ENCODE measurements around the gene FRMD4B. TPM values are rescaled to one million over a fixed set of nuclear protein-coding genes. Genes with fewer than 3 reads are reported as not detected.

Gene FRMD4B
- total and polyA plus RNA-seq, 2 donors (not counting 3 experiments of a cell fraction or from before 2014, with no cell fraction given) = 66.4 to 89.7 TPM

DNA sequence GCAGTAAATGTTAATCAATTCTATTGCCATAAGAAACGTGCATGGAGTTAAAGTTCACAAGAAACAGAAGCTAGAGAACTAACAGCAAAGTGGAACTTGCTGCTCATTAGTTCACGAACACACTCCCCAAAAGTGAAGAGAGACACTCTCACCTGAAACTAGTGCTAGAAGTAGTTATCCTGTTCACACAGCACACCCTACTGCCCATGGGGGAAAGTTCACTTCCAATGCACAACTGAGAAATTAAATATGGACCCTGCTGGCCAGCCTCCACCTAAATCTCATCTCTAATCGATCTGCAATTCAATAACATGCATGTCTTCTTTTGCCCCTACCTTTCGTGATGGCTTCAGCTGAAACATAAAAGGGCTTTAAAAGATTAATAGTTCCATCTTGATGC lies 39.4 kb upstream of the FRMD4B start:
- no peaks in the 10 kb centered on the region for H3K27me3 ChIP-seq (ENCODE audit: control insufficient read depth in 2 of 2, insufficient read depth in 2 of 2, low read length in 2 of 2)
- no peaks in the 10 kb centered on the region for H3K9me3 ChIP-seq (replicated peaks; ENCODE audit: control insufficient read depth, insufficient read depth, low read length)
- H3K4me1 ChIP-seq (ENCODE audit: control insufficient read depth, extremely low read depth, insufficient read depth, low read length) = peaks cover 15% of the 10 kb centered on the region
- POLR2A ChIA-PET = interaction anchor here (0.6 kb wide), 1 partner anchor 55 kb away, joined by 3 read pairs; no protein-coding TSS in a partner anchor
- no peak overlapping the region for H2AFZ ChIP-seq (ENCODE audit: low read depth, low read length)
- no peaks in the 10 kb centered on the region for H3K9me1 ChIP-seq (replicated peaks; ENCODE audit: control insufficient read depth, extremely low read depth, insufficient read depth, low read length)
- H3K36me3 ChIP-seq (ENCODE audit: control insufficient read depth in 2 of 2, extremely low read depth in 1 of 2, insufficient read depth in 2 of 2, low read length in 2 of 2) = no peaks in the 10 kb centered on the region
- BruUV-seq (replicated peaks) = no TSS peak
- DNase-seq (ENCODE audit: low read depth, low spot score) = peak; percentile 69
- H3K79me2 ChIP-seq (ENCODE audit: control insufficient read depth, insufficient read depth, low read length) = no peaks in the 10 kb centered on the region
- intact Hi-C loops (cut with micrococcal nuclease) = loop anchor here (1.0 to 5.0 kb wide), 5 partner anchors 119 to 522 kb away; no protein-coding TSS in a partner anchor
- peak; percentile 8 for FAIRE-seq
- H3K27ac ChIP-seq (ENCODE audit: insufficient read depth, low read depth, low read length) = no peak overlapping the region
- no peak overlapping the region for H3K4me3 ChIP-seq (replicated peaks in 1 of 3; ENCODE audit: insufficient read depth in 1 of 3, low read depth in 1 of 3, low read length in 3 of 3)
- CTCF ChIA-PET = interaction anchor here (1.1 to 7.3 kb wide), 14 partner anchors 9 to 305 kb away, joined by 3 to 111 read pairs (median 10); partner anchors contain the start of gene FRMD4B
- no peaks in the 10 kb centered on the region for H4K20me1 ChIP-seq (replicated peaks; ENCODE audit: control insufficient read depth, extremely low read depth, insufficient read depth, low read length)
- TF ChIP-seq MYC (IDR thresholded peaks at IDR 0.05; ENCODE audit: low read depth, low read length) (no peak), JUN (IDR thresholded peaks at IDR 0.05; ENCODE audit: borderline replicate concordance, insufficient read depth, insufficient read length, low read depth) (no peak), GATA2 (IDR thresholded peaks at IDR 0.05; ENCODE audit: insufficient read depth, insufficient read length, low read depth, low read length) (no peak), FOS (IDR thresholded peaks at IDR 0.05; ENCODE audit: borderline replicate concordance, insufficient read depth, low read length) (no peak)
- TF ChIP-seq, protein P1, sequence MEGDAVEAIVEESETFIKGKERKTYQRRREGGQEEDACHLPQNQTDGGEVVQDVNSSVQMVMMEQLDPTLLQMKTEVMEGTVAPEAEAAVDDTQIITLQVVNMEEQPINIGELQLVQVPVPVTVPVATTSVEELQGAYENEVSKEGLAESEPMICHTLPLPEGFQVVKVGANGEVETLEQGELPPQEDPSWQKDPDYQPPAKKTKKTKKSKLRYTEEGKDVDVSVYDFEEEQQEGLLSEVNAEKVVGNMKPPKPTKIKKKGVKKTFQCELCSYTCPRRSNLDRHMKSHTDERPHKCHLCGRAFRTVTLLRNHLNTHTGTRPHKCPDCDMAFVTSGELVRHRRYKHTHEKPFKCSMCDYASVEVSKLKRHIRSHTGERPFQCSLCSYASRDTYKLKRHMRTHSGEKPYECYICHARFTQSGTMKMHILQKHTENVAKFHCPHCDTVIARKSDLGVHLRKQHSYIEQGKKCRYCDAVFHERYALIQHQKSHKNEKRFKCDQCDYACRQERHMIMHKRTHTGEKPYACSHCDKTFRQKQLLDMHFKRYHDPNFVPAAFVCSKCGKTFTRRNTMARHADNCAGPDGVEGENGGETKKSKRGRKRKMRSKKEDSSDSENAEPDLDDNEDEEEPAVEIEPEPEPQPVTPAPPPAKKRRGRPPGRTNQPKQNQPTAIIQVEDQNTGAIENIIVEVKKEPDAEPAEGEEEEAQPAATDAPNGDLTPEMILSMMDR (IDR thresholded peaks at IDR 0.05; ENCODE audit: extremely low read depth in 1 of 2, insufficient read depth in 1 of 2, low read depth in 1 of 2, low read length in 2 of 2) = peak; percentile 71 to 74
- TF ChIP-seq, protein P2, sequence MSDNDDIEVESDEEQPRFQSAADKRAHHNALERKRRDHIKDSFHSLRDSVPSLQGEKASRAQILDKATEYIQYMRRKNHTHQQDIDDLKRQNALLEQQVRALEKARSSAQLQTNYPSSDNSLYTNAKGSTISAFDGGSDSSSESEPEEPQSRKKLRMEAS (IDR thresholded peaks at IDR 0.05; ENCODE audit: insufficient read depth, insufficient read length) = no peak
- no peak overlapping the region for H3K4me2 ChIP-seq (ENCODE audit: insufficient read depth, low read length)
- dilution Hi-C loops (cut with MboI; ENCODE audit: extremely low pct_ligation_motif_present, low sequenced_read_pairs) = loop anchor here (10.0 kb wide), 1 partner anchor 100 kb away; no protein-coding TSS in a partner anchor
- H3K9ac ChIP-seq (replicated peaks; ENCODE audit: extremely low read depth, insufficient read depth, low read length) = no peak overlapping the region

Measured in endothelial cell of umbilical vein (primary cell).